HL-60 (cell line): Measurements from ENCODE around the gene SPOP.

ENCODE experiments used
- DNase-seq, 2 experiments: peaks; one replicate each; pipeline ENCODE4 v3.0.0-alpha.2; 2010 to 2020; ENCODE audit warnings: low read depth in 1 of 2, low spot score in 1 of 2
- H3K27ac ChIP-seq: fragments of 250-450 bp; sonication (Bioruptor Pico); replicated peaks from 2 replicates; pipeline ENCODE4 v1.5.1; 2020; ENCODE audit warnings: mild to moderate bottlenecking, moderate library complexity
- H3K27me3 ChIP-seq: fragments of 250-450 bp; sonication (Bioruptor Pico); 2 replicates; pipeline ENCODE4 v1.5.1; 2021; ENCODE audit warnings: mild to moderate bottlenecking, moderate library complexity; ENCODE audit not compliant: insufficient read depth, poor library complexity, severe bottlenecking
- H3K4me3 ChIP-seq: replicated peaks from 2 replicates; pipeline ENCODE4 v1.5.1; 2011; ENCODE audit warnings: mild to moderate bottlenecking, control low read depth, low read length; ENCODE audit not compliant: insufficient read depth
- GABPA ChIP-seq: IDR thresholded peaks from 2 replicates; pipeline ENCODE4 v1.6.1; 2012; ENCODE audit warnings: low read depth
- POLR2AphosphoS5 ChIP-seq: IDR thresholded peaks from 2 replicates; pipeline ENCODE4 v1.6.1; 2012; ENCODE audit warnings: low read depth
- REST ChIP-seq: IDR thresholded peaks from 2 replicates; pipeline ENCODE4 v1.6.1; 2012; ENCODE audit warnings: low read depth; ENCODE audit not compliant: insufficient replicate concordance
- SPI1 ChIP-seq: IDR thresholded peaks from 2 replicates; pipeline ENCODE4 v1.6.1; 2012; ENCODE audit warnings: low read depth, mild to moderate bottlenecking, borderline replicate concordance
- TF ChIP-seq, protein P1 (sequence below): IDR thresholded peaks from one replicate; pipeline ENCODE4 v1.5.1; 2011; ENCODE audit warnings: low read length, control low read depth, inconsistent platforms; ENCODE audit not compliant: insufficient read depth

SPOP gene

DNA sequence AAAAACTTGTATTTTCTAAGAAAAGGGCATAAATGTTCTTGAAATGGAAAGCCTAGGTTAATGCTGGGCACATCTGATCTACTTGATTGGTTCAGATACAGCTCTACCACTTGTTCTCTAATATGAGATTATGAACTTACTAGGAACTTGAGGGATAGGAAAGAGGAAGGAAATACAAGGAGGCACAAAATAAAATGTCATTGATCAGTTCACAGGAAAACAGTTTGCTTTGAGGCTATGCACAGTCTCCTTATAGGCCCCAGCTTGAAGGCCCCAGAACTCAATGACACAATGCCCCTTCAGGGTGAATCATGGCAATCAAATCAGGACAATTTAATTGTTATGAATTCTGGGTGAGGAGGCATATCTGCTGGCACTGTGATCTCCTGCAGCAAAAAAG, 75.1 kb downstream of the SPOP start:
- H3K4me3 ChIP-seq, result no peak overlapping the region
- TF ChIP-seq SPI1, result no peak
- TF ChIP-seq, protein P1, sequence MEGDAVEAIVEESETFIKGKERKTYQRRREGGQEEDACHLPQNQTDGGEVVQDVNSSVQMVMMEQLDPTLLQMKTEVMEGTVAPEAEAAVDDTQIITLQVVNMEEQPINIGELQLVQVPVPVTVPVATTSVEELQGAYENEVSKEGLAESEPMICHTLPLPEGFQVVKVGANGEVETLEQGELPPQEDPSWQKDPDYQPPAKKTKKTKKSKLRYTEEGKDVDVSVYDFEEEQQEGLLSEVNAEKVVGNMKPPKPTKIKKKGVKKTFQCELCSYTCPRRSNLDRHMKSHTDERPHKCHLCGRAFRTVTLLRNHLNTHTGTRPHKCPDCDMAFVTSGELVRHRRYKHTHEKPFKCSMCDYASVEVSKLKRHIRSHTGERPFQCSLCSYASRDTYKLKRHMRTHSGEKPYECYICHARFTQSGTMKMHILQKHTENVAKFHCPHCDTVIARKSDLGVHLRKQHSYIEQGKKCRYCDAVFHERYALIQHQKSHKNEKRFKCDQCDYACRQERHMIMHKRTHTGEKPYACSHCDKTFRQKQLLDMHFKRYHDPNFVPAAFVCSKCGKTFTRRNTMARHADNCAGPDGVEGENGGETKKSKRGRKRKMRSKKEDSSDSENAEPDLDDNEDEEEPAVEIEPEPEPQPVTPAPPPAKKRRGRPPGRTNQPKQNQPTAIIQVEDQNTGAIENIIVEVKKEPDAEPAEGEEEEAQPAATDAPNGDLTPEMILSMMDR, result no peak
- TF ChIP-seq REST, result no peak
- no peak for TF ChIP-seq POLR2AphosphoS5
- no peak overlapping the region for H3K27ac ChIP-seq
- DNase-seq, result no peak
- H3K27me3 ChIP-seq, result no peaks in the 10 kb centered on the region

GRCh38 chr17:49600949-49601348, 76.9 kb downstream of the SPOP start:
- no peak overlapping the region for H3K4me3 ChIP-seq
- no peaks in the 10 kb centered on the region for H3K27me3 ChIP-seq
- no peak overlapping the region for H3K27ac ChIP-seq
- no peak for TF ChIP-seq REST
- TF ChIP-seq POLR2AphosphoS5, result no peak
- TF ChIP-seq SPI1, result no peak
- TF ChIP-seq GABPA, result no peak
- TF ChIP-seq, protein P1, result no peak
- no peak for DNase-seq

DNA sequence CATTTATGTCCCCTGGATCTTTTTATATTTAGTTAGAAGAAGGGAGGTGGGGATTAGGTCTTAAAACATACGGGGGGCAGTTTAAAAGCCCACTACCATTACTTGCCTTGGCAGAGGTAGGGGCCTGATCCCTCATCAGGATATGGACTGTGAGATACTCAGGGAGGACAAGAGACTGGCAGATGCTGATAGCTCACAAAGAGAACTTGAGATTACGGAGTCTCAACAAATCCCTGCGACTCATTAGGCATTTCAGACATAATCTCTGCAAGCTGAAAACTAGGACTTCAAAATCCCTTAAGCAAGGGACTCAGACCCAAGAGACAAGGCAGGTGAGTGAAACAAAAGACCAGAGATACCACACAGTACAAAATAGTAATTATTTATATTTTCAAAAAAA, 79.0 kb downstream of the SPOP start:
- TF ChIP-seq GABPA (no peak), REST (no peak), SPI1 (no peak), POLR2AphosphoS5 (no peak)
- TF ChIP-seq, protein P1, result no peak
- H3K27ac ChIP-seq, result no peak overlapping the region
- no peak for DNase-seq
- H3K27me3 ChIP-seq, result no peaks in the 10 kb centered on the region
- no peak overlapping the region for H3K4me3 ChIP-seq
